IPS-11a (cell line): ENCODE data around the gene IQCE.
"Not testable (repeated sequence)": the region's sequence is repeated elsewhere in the genome, so short reads cannot be mapped to it uniquely, and the experiment has no call there.

Experiments used
- H3K4me3 ChIP-seq: one replicate; pipeline ENCODE4 v1.5.1; 2013; ENCODE audit warnings: low read depth, low read length, control low read depth

Gene IQCE

GRCh38 chr7:2575733-2576340 is 17.1 kb downstream of the IQCE start:
- H3K4me3 ChIP-seq: no peak overlapping the region

GRCh38 chr7:2576742-2577491 is 18.1 kb downstream of the IQCE start:
- H3K4me3 ChIP-seq: no peak overlapping the region

- no peak overlapping the region for H3K4me3 ChIP-seq
Observed at GRCh38 chr7:2577914-2578680, 19.3 kb downstream of the IQCE start.

- no peak overlapping the region for H3K4me3 ChIP-seq
Observed at GRCh38 chr7:2580636-2581035, 21.9 kb downstream of the IQCE start.

- no peak overlapping the region for H3K4me3 ChIP-seq
Observed at GRCh38 chr7:2582006-2582735, 23.4 kb downstream of the IQCE start.

- H3K4me3 ChIP-seq: no peak overlapping the region
Observed at GRCh38 chr7:2583798-2584580, 25.2 kb downstream of the IQCE start.

GRCh38 chr7:2585446-2585845 is 26.7 kb downstream of the IQCE start:
- H3K4me3 ChIP-seq: no peak overlapping the region

GRCh38 chr7:2586326-2587020 is 27.7 kb downstream of the IQCE start:
- no peak overlapping the region for H3K4me3 ChIP-seq

GRCh38 chr7:2587134-2587533 is 28.4 kb downstream of the IQCE start:
- no peak overlapping the region for H3K4me3 ChIP-seq

GRCh38 chr7:2587778-2588177 is 29.0 kb downstream of the IQCE start:
- H3K4me3 ChIP-seq: no peak overlapping the region

- H3K4me3 ChIP-seq: no peak overlapping the region
Observed at GRCh38 chr7:2589341-2589740, 30.6 kb downstream of the IQCE start.

- H3K4me3 ChIP-seq: not testable (repeated sequence)
Observed at GRCh38 chr7:2589941-2590340, 31.2 kb downstream of the IQCE start.

- H3K4me3 ChIP-seq: no peak overlapping the region
Observed at GRCh38 chr7:2592375-2592865, 33.6 kb downstream of the IQCE start.

- no peak overlapping the region for H3K4me3 ChIP-seq
Observed at GRCh38 chr7:2593036-2593727, 34.4 kb downstream of the IQCE start.

GRCh38 chr7:2594599-2594998 is 35.8 kb downstream of the IQCE start:
- H3K4me3 ChIP-seq: no peak overlapping the region

GRCh38 chr7:2595258-2595860 is 36.6 kb downstream of the IQCE start:
- H3K4me3 ChIP-seq: no peak overlapping the region

GRCh38 chr7:2596464-2597272 is 37.9 kb downstream of the IQCE start:
- no peak overlapping the region for H3K4me3 ChIP-seq

- no peak overlapping the region for H3K4me3 ChIP-seq
Observed at GRCh38 chr7:2597273-2597640, 38.5 kb downstream of the IQCE start.
